DND-41 (cell line): ENCODE results near the gene EXOC4.
"Not testable (repeated sequence)": the region's sequence is repeated elsewhere in the genome, so short reads cannot be mapped to it uniquely, and the experiment has no call there.

Experiments used
- EZH2 ChIP-seq: IDR thresholded peaks from 3 replicates; pipeline ENCODE4 v1.6.1; 2012; ENCODE audit warnings: borderline replicate concordance, low read depth, mild to moderate bottlenecking, moderate library complexity, low read length, inconsistent platforms; ENCODE audit not compliant: severe bottlenecking
- TF ChIP-seq, protein P1 (sequence below): IDR thresholded peaks from 2 replicates; pipeline ENCODE4 v1.5.1; 2012; ENCODE audit warnings: borderline replicate concordance, low read length, moderate library complexity, mild to moderate bottlenecking; ENCODE audit not compliant: poor library complexity, severe bottlenecking; ENCODE audit errors: extremely low read depth

DNA sequence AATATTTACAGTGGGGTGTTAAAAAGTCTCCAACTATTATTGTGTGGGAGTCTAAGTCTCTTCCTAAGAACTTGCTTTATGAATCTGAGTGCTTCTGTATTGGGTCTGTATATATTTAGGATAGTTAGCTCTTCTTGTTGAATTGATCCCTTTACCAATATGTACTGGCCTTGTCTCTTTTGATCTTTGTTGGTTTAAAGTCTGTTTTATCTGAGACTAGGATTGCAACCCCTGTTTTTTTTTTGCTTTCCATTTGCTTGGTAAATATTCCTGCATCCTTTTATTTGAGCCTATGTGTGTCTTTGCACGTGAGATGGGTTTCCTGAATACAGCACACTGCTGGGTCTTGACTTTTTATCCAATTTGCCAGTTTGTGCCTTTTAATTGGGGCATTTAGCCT is 75.1 kb downstream of the EXOC4 start:
- not testable (repeated sequence) for TF ChIP-seq EZH2
- TF ChIP-seq, protein P1, sequence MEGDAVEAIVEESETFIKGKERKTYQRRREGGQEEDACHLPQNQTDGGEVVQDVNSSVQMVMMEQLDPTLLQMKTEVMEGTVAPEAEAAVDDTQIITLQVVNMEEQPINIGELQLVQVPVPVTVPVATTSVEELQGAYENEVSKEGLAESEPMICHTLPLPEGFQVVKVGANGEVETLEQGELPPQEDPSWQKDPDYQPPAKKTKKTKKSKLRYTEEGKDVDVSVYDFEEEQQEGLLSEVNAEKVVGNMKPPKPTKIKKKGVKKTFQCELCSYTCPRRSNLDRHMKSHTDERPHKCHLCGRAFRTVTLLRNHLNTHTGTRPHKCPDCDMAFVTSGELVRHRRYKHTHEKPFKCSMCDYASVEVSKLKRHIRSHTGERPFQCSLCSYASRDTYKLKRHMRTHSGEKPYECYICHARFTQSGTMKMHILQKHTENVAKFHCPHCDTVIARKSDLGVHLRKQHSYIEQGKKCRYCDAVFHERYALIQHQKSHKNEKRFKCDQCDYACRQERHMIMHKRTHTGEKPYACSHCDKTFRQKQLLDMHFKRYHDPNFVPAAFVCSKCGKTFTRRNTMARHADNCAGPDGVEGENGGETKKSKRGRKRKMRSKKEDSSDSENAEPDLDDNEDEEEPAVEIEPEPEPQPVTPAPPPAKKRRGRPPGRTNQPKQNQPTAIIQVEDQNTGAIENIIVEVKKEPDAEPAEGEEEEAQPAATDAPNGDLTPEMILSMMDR: not testable (repeated sequence)
